ENCODE data around the gene OR5AR1. TPM values are rescaled to one million over a fixed set of nuclear protein-coding genes. Genes with fewer than 3 reads are reported as not detected.

The OR5AR1 gene
- total RNA-seq, 1 experiment from 2014 or later, result not detected

DNA sequence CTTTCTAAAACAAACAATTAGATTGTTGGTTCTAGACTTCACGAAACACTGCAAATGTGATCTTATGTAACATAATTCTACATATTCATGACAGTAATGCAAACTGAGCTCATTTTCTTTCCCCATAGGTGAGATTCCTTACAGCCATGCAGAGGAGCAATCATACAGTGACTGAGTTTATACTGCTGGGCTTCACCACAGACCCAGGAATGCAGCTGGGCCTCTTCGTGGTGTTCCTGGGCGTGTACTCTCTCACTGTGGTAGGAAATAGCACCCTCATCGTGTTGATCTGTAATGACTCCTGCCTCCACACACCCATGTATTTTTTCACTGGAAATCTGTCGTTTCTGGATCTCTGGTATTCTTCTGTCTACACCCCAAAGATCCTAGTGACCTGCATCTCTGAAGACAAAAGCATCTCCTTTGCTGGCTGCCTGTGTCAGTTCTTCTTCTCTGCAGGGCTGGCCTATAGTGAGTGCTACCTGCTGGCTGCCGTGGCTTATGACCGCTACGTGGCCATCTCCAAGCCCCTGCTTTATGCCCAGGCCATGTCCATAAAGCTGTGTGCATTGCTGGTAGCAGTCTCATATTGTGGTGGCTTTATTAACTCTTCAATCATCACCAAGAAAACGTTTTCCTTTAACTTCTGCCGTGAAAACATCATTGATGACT lies 36.9 kb downstream of the OR5AR1 start:
- no peak overlapping the region for H3K4me2 ChIP-seq (ENCODE audit: insufficient read depth, insufficient read length, low read length)
- H2BK5ac ChIP-seq (ENCODE audit: insufficient read length, low read length), result no peak overlapping the region
- no peak overlapping the region for H2AFZ ChIP-seq (ENCODE audit: low read length)
- no peak overlapping the region for H4K91ac ChIP-seq (ENCODE audit: insufficient read length, low read depth, low read length)
- no peak overlapping the region for H3K18ac ChIP-seq (ENCODE audit: insufficient read length, low read depth, low read length)
- no peak overlapping the region for H2BK12ac ChIP-seq (ENCODE audit: insufficient read length, low read depth, low read length)
- H3K79me2 ChIP-seq (ENCODE audit: insufficient read depth, low read length), result no peaks in the 10 kb centered on the region
- peaks cover 10 to 25% of the 10 kb centered on the region in 2 experiments; a peak in 3 of 4 replicates for H3K4me1 Mint-ChIP-seq
- H3K23me2 ChIP-seq (ENCODE audit: insufficient read length, low read depth, low read length, poor library complexity, severe bottlenecking), result no peaks in the 10 kb centered on the region
- DNase-seq, result no peak
- H3K4ac ChIP-seq (ENCODE audit: low read depth, low read length), result no peak overlapping the region
- no peak overlapping the region for H4K8ac ChIP-seq (replicated peaks; ENCODE audit: insufficient read length, low read depth, low read length)
- H3K9ac ChIP-seq (ENCODE audit: extremely low read depth, insufficient read length, low read length), result no peak overlapping the region
- no peaks in the 10 kb centered on the region for H3K79me1 ChIP-seq (ENCODE audit: insufficient read depth, low read depth, low read length, poor library complexity, severe bottlenecking)
- no peak overlapping the region for H4K5ac ChIP-seq (ENCODE audit: insufficient read length, low read depth, low read length)
- no peak overlapping the region for H3K23ac ChIP-seq (ENCODE audit: insufficient read length, low read depth, low read length)
- H3T11ph ChIP-seq (ENCODE audit: low read length), result no peak overlapping the region
- no peak overlapping the region for H3K27ac ChIP-seq (ENCODE audit: insufficient read length, low read depth, low read length)
- no peaks in the 10 kb centered on the region for H3K27me3 Mint-ChIP-seq (ENCODE audit: low read depth)
- H3K4me3 Mint-ChIP-seq, result no peak overlapping the region
- no peaks in the 10 kb centered on the region for H3K27me3 ChIP-seq (ENCODE audit: insufficient read depth, low read length)
- no peak overlapping the region for H2BK120ac ChIP-seq (ENCODE audit: low read depth, low read length, poor library complexity, severe bottlenecking)
- H3K36me3 Mint-ChIP-seq (ENCODE audit: insufficient read depth in 1 of 3, low read depth in 3 of 3), result no peaks in the 10 kb centered on the region; a peak in 1 of 7 replicates
- TF ChIP-seq, protein P1, sequence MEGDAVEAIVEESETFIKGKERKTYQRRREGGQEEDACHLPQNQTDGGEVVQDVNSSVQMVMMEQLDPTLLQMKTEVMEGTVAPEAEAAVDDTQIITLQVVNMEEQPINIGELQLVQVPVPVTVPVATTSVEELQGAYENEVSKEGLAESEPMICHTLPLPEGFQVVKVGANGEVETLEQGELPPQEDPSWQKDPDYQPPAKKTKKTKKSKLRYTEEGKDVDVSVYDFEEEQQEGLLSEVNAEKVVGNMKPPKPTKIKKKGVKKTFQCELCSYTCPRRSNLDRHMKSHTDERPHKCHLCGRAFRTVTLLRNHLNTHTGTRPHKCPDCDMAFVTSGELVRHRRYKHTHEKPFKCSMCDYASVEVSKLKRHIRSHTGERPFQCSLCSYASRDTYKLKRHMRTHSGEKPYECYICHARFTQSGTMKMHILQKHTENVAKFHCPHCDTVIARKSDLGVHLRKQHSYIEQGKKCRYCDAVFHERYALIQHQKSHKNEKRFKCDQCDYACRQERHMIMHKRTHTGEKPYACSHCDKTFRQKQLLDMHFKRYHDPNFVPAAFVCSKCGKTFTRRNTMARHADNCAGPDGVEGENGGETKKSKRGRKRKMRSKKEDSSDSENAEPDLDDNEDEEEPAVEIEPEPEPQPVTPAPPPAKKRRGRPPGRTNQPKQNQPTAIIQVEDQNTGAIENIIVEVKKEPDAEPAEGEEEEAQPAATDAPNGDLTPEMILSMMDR (conservative IDR thresholded peaks at IDR 0.05), result no peak
- H3K4me1 ChIP-seq (ENCODE audit: insufficient read depth, low read length), result no peaks in the 10 kb centered on the region
- H2AK5ac ChIP-seq (ENCODE audit: insufficient read length, low read length), result no peak overlapping the region
- H3K27ac Mint-ChIP-seq, result no peak overlapping the region; a peak in 1 of 7 replicates
- H2BK20ac ChIP-seq (ENCODE audit: low read depth, low read length, poor library complexity, severe bottlenecking), result no peak overlapping the region
- H3K9me3 ChIP-seq (ENCODE audit: control insufficient read depth, low read depth, low read length), result no peaks in the 10 kb centered on the region
- no CpG with 5 or more reads among the region's 10 CpGs for WGBS (ENCODE audit: extremely low coverage, insufficient read length, low lambda C conversion rate)
- no peaks in the 10 kb centered on the region for H3K9me3 Mint-ChIP-seq
- H4K20me1 ChIP-seq (ENCODE audit: control insufficient read depth, insufficient read depth, insufficient read length), result no peaks in the 10 kb centered on the region
- no peak overlapping the region for H3K56ac ChIP-seq (ENCODE audit: insufficient read length, low read depth, low read length)
- 0 out of 2 replicates have a peak overlapping the region, but pooled peaks have one; percentile 20 for H3K14ac ChIP-seq (ENCODE audit: insufficient read depth, low read length)
- no peak overlapping the region for H2BK15ac ChIP-seq (ENCODE audit: low read depth, low read length)
